22Rv1 (cell line): ENCODE results near the gene CMIP.

Experiments used
- ZFX ChIP-seq: fragments of 450-650 bp; IDR thresholded peaks from 2 replicates; pipeline ENCODE4 v1.6.1; 2017; ENCODE audit warnings: antibody characterized with exemption, borderline replicate concordance
- TF ChIP-seq, protein P1 (sequence below): fragments of 450-650 bp; IDR thresholded peaks from 2 replicates; pipeline ENCODE4 v1.5.1; 2017; ENCODE audit warnings: mild to moderate bottlenecking

DNA sequence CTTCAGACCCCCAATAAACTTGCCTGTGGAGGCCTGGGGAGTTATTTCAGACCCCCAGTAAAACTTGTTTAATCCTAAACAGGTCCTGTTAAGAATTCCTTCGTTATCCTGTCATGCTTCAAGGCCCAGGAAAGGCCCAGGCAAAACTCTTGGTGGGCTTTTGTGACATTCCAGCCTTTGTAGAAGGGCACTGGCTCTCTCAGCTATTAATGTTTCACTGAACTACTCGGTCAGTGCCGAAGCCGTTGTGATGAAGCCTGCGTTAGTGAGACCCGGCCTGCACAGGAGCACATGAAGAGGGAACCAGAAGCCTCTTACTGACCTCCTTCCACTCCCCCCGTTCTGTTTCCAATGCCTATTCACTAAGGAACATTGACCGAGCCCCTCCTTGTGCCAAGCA, 287.0 kb downstream of the CMIP start:
- TF ChIP-seq, protein P1, sequence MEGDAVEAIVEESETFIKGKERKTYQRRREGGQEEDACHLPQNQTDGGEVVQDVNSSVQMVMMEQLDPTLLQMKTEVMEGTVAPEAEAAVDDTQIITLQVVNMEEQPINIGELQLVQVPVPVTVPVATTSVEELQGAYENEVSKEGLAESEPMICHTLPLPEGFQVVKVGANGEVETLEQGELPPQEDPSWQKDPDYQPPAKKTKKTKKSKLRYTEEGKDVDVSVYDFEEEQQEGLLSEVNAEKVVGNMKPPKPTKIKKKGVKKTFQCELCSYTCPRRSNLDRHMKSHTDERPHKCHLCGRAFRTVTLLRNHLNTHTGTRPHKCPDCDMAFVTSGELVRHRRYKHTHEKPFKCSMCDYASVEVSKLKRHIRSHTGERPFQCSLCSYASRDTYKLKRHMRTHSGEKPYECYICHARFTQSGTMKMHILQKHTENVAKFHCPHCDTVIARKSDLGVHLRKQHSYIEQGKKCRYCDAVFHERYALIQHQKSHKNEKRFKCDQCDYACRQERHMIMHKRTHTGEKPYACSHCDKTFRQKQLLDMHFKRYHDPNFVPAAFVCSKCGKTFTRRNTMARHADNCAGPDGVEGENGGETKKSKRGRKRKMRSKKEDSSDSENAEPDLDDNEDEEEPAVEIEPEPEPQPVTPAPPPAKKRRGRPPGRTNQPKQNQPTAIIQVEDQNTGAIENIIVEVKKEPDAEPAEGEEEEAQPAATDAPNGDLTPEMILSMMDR = no peak
- TF ChIP-seq ZFX = no peak
